ENCODE results near the gene NKG7. TPM values are rescaled to one million over a fixed set of nuclear protein-coding genes. Genes with fewer than 3 reads are reported as not detected.

Gene NKG7
- total RNA-seq, 4 donors from 2014 or later, result 1.2 to 1.8 TPM; not detected in 2

- no peaks in the 10 kb centered on the region for H3K9me3 ChIP-seq
Observed at GRCh38 chr19:51323481-51324166, 48.8 kb downstream of the NKG7 start.

DNA sequence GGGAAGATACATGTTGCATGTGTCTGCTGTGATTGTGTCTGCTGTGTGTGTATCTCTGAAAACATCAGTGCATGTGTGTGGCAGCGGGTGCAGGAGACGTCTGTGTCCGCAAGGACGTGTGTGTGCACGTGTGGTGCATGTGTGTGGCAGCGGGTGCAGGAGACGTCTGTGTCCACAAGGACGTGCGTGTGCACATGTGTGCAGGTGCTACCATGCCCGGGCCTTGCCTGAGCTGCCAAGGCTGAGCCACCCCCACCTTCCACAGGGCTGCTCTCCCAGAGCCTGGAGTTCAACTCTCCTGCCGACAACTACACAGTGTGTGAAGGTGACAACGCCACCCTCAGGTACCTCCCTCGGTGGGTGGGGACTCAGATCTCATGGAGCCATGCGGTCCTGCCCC is 50.7 kb downstream of the NKG7 start:
- no peak overlapping the region for H3K4me3 ChIP-seq
- no peaks in the 10 kb centered on the region for H3K4me1 ChIP-seq
- H3K9me3 ChIP-seq, result no peaks in the 10 kb centered on the region
- DNase-seq, result no peak
- no peak for TF ChIP-seq POLR2A (IDR thresholded peaks at IDR 0.05)
- no peak for TF ChIP-seq CTCF (IDR thresholded peaks at IDR 0.05)
- H3K27ac ChIP-seq, result no peak overlapping the region
- no peaks in the 10 kb centered on the region for H3K27me3 ChIP-seq
- H3K36me3 ChIP-seq, result no peaks in the 10 kb centered on the region

More at GRCh38 chr19:51323481-51324166, 48.8 kb downstream of the NKG7 start:
- Histone ChIP-seq H3K27ac (no peak overlapping the region), H3K4me1 (peaks cover 0 to 11% (median 2%) of the 10 kb centered on the region in 4 donors), H3K27me3 (peaks cover 0 to 11% of the 10 kb centered on the region in 2 donors), H3K4me3 (no peak overlapping the region), H3K36me3 (no peaks in the 10 kb centered on the region)
- TF ChIP-seq CTCF (IDR thresholded peaks at IDR 0.05) (no peak), POLR2A (IDR thresholded peaks at IDR 0.05) (no peak)
- no peak for DNase-seq

Other genes starting within 250 kb of the NKG7 start
- 1 to 10 TPM in 2 of 4 donors, not detected in 2; 1.9 to 2.1 TPM for gene SIGLEC9, start 247.7 kb downstream of the NKG7 start, total RNA-seq
- not detected for gene SIGLEC7, start 230.4 kb downstream of the NKG7 start, total RNA-seq
- 10 to 100 TPM in 1 of 4 donors, 1 to 10 TPM in 1, under 1 TPM in 1, not detected in 1; 0.88 to 22.3 (median 2.4) TPM for gene CD33, start 147.6 kb downstream of the NKG7 start, total RNA-seq
- gene SIGLECL1, start 121.6 kb downstream of the NKG7 start, total RNA-seq, result not detected
- gene IGLON5, start 61.0 kb downstream of the NKG7 start, total RNA-seq, result not detected
- 1 to 10 TPM in 3 of 4 donors, not detected in 1; 2.5 to 6.5 (median 5.2) TPM for gene VSIG10L, start 30.5 kb downstream of the NKG7 start, total RNA-seq
- gene ETFB, start 6.3 kb downstream of the NKG7 start, total RNA-seq, result 100 to 1,000 TPM; 125 to 305 (median 154) TPM
- not detected for gene CLDND2, start 3.7 kb downstream of the NKG7 start, total RNA-seq
- gene LIM2, start 15.3 kb upstream of the NKG7 start, total RNA-seq, result not detected
- not detected for gene C19orf84, start 17.9 kb upstream of the NKG7 start, total RNA-seq
- 10 to 100 TPM in 1 of 4 donors, 1 to 10 TPM in 2, under 1 TPM in 1; 0.53 to 35.5 (median 3.0) TPM for gene SIGLEC10, start 45.0 kb upstream of the NKG7 start, total RNA-seq
- gene SIGLEC8, start 85.8 kb upstream of the NKG7 start, total RNA-seq, result 10 to 100 TPM in 1 of 4 donors, under 1 TPM in 3; 0.18 to 13.2 (median 0.52) TPM
- gene CEACAM18, start 105.9 kb upstream of the NKG7 start, total RNA-seq, result 1 to 10 TPM; 2.4 to 4.4 (median 2.5) TPM
- 1 to 10 TPM in 2 of 4 donors, not detected in 2; 2.5 to 3.3 TPM for gene SIGLEC12, start 129.1 kb upstream of the NKG7 start, total RNA-seq
- gene SIGLEC6, start 159.0 kb upstream of the NKG7 start, total RNA-seq, result 10 to 100 TPM in 1 of 4 donors, 1 to 10 TPM in 2, not detected in 1; 2.7 to 19.8 (median 6.8) TPM
- 10 to 100 TPM; 11.9 to 27.2 (median 16.0) TPM for gene ZNF175, start 198.6 kb upstream of the NKG7 start, total RNA-seq